Measurements from ENCODE around the gene ALB.

ALB gene

GRCh38 chr4:73454920-73455319 is 50.8 kb downstream of the ALB start:
- no peaks in the 10 kb centered on the region for H3K9me3 ChIP-seq
- no peak for DNase-seq
- no peak overlapping the region for H3K4me3 ChIP-seq
- H3K4me1 ChIP-seq = no peaks in the 10 kb centered on the region
- intact Hi-C loops (cut with DNase I; ENCODE audit: low total_unique reads) = no loop called here
- no peaks in the 10 kb centered on the region for H3K36me3 ChIP-seq
- H3K27ac ChIP-seq = no peak overlapping the region
- TF ChIP-seq CTCF (IDR thresholded peaks at IDR 0.05) = no peak
- no peaks in the 10 kb centered on the region for H3K27me3 ChIP-seq

- Histone ChIP-seq H3K36me3 (no peaks in the 10 kb centered on the region), H3K9me3 (no peaks in the 10 kb centered on the region), H3K27me3 (no peaks in the 10 kb centered on the region), H3K4me1 (no peaks in the 10 kb centered on the region), H3K4me3 (no peak overlapping the region), H3K27ac (no peak overlapping the region)
- intact Hi-C loops (cut with DNase I; ENCODE audit: low total_unique reads) = no loop called here
- TF ChIP-seq CTCF (IDR thresholded peaks at IDR 0.05) = no peak
- DNase-seq = no peak
These were observed 52.3 kb downstream of the ALB start for GRCh38 chr4:73456177-73457022.

GRCh38 chr4:73458184-73459047 is 54.3 kb downstream of the ALB start:
- no peak for DNase-seq
- Histone ChIP-seq H3K4me1 (no peaks in the 10 kb centered on the region), H3K27me3 (no peaks in the 10 kb centered on the region), H3K36me3 (no peaks in the 10 kb centered on the region), H3K9me3 (no peaks in the 10 kb centered on the region), H3K4me3 (no peak overlapping the region), H3K27ac (no peak overlapping the region)
- intact Hi-C loops (cut with DNase I; ENCODE audit: low total_unique reads) = no loop called here
- no peak for TF ChIP-seq CTCF (IDR thresholded peaks at IDR 0.05)

- no peak for TF ChIP-seq CTCF (IDR thresholded peaks at IDR 0.05)
- Histone ChIP-seq H3K36me3 (no peaks in the 10 kb centered on the region), H3K27ac (no peak overlapping the region), H3K4me1 (no peaks in the 10 kb centered on the region), H3K9me3 (no peaks in the 10 kb centered on the region), H3K4me3 (no peak overlapping the region), H3K27me3 (no peaks in the 10 kb centered on the region)
- DNase-seq = no peak
- intact Hi-C loops (cut with DNase I; ENCODE audit: low total_unique reads) = no loop called here
These were observed 54.9 kb downstream of the ALB start for GRCh38 chr4:73459048-73459421.

GRCh38 chr4:73460913-73461522 is 56.9 kb downstream of the ALB start:
- TF ChIP-seq CTCF (IDR thresholded peaks at IDR 0.05) = no peak
- no peak for DNase-seq
- Histone ChIP-seq H3K27me3 (no peaks in the 10 kb centered on the region), H3K4me1 (no peaks in the 10 kb centered on the region), H3K27ac (no peak overlapping the region), H3K4me3 (no peak overlapping the region), H3K9me3 (no peaks in the 10 kb centered on the region), H3K36me3 (no peaks in the 10 kb centered on the region)
- intact Hi-C loops (cut with DNase I; ENCODE audit: low total_unique reads) = no loop called here
